C4-2B (cell line): ENCODE measurements around the gene MEOX1.

ENCODE experiments used
- CTCF ChIP-seq: fragments of 450-650 bp; conservative IDR thresholded peaks from 2 replicates; pipeline ENCODE4 v1.5.1; 2017; ENCODE audit warnings: mild to moderate bottlenecking
- ZFX ChIP-seq: fragments of 450-650 bp; IDR thresholded peaks from 2 replicates; pipeline ENCODE4 v1.6.1; 2017

- TF ChIP-seq CTCF: no peak
- no peak for TF ChIP-seq ZFX
Observed at GRCh38 chr17:43703630-43704029, 41.9 kb upstream of the MEOX1 start.
